ENCODE results near the gene OR6F1.

DNA sequence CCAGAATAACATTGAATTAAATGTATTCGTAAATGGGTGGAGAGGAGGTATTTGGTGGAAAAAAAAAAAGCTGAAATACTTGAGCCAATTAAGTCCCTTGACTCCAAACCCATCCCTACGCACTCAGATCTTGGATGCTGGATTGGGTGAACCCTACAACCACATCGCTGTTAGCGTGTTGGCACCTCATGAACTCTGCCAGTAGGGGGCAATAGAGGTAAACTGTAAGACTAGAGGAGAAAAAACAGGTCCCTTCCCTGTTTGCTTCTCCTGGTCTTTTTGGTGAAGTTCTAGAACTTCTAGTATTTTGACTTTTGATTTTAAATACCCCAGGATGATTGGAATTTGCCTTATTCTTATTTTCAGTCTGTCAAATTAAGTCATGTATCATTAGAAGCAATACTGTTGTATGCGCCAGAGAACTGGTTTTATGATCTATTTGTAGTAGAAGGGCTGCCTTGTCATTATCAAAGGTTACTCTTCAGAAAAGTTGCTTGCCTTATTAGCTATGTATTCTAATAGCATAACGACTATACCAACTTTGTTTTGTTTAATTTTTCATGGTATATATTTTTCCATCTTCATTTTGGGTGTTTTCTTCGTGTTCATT, 35.1 kb downstream of the OR6F1 start:
- TF ChIP-seq CTCF (IDR thresholded peaks at IDR 0.05), result peak in 5 of 6 experiments; percentile 7 to 45 (median 35)
- no peak for TF ChIP-seq POLR2A (IDR thresholded peaks at IDR 0.05)
